ENCODE results near the gene GRN. TPM values are rescaled to one million over a fixed set of nuclear protein-coding genes. Genes with fewer than 3 reads are reported as not detected.
A peak's percentile ranks its signal among the peaks of the same experiment; 100 is the strongest.

The GRN gene
- total and polyA plus RNA-seq, 2 of the 8 experiments (the other 6 are each of a cell fraction or from before 2014, with no cell fraction given): 108 to 387 TPM

DNA sequence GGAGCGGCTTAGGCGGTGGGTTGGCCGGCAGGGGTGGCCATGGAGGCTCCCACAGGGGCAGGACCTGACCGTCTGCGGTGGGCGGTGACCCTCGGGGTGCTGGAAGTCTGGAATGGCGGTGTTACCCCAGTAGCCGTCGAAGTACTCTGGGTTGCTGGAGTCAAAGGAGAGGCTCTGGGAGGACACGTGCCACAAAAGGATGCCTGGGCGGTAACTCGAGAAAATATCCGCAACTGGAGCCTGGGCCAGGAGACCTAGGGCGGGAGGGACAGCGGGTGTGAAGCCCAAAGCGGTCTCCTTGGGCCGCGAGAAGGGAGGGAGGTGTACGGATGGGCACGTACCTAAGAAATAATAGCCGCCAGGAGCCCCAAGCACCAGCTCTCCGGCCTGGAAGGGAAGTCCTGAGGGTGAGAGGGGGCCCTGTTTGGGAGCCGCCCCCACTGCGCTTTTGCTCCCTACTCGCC lies 39.8 kb downstream of the GRN start (continued):
- TF ChIP-seq TCF12 (IDR thresholded peaks at IDR 0.05; ENCODE audit: low read depth, low read length) (no peak), RAD21 (IDR thresholded peaks at IDR 0.05 in 1 of 2, conservative IDR thresholded peaks at IDR 0.05 in 1 of 2; ENCODE audit: low read depth in 2 of 2, low read length in 2 of 2) (no peak), EZH2 (IDR thresholded peaks at IDR 0.05; ENCODE audit: low read depth, low read length, severe bottlenecking) (peak; percentile 13), POU5F1 (IDR thresholded peaks at IDR 0.05; ENCODE audit: low read depth, low read length) (no peak), ASH2L (IDR thresholded peaks at IDR 0.05; ENCODE audit: low read length) (peak; percentile 14), CBX5 (IDR thresholded peaks at IDR 0.05; ENCODE audit: low read depth, low read length) (no peak), NANOG (IDR thresholded peaks at IDR 0.05; ENCODE audit: insufficient read depth, low read depth, low read length, poor library complexity, severe bottlenecking) (no peak), RFX5 (IDR thresholded peaks at IDR 0.05; ENCODE audit: borderline replicate concordance, low read depth, low read length) (no peak)
- TF ChIP-seq, protein P1, sequence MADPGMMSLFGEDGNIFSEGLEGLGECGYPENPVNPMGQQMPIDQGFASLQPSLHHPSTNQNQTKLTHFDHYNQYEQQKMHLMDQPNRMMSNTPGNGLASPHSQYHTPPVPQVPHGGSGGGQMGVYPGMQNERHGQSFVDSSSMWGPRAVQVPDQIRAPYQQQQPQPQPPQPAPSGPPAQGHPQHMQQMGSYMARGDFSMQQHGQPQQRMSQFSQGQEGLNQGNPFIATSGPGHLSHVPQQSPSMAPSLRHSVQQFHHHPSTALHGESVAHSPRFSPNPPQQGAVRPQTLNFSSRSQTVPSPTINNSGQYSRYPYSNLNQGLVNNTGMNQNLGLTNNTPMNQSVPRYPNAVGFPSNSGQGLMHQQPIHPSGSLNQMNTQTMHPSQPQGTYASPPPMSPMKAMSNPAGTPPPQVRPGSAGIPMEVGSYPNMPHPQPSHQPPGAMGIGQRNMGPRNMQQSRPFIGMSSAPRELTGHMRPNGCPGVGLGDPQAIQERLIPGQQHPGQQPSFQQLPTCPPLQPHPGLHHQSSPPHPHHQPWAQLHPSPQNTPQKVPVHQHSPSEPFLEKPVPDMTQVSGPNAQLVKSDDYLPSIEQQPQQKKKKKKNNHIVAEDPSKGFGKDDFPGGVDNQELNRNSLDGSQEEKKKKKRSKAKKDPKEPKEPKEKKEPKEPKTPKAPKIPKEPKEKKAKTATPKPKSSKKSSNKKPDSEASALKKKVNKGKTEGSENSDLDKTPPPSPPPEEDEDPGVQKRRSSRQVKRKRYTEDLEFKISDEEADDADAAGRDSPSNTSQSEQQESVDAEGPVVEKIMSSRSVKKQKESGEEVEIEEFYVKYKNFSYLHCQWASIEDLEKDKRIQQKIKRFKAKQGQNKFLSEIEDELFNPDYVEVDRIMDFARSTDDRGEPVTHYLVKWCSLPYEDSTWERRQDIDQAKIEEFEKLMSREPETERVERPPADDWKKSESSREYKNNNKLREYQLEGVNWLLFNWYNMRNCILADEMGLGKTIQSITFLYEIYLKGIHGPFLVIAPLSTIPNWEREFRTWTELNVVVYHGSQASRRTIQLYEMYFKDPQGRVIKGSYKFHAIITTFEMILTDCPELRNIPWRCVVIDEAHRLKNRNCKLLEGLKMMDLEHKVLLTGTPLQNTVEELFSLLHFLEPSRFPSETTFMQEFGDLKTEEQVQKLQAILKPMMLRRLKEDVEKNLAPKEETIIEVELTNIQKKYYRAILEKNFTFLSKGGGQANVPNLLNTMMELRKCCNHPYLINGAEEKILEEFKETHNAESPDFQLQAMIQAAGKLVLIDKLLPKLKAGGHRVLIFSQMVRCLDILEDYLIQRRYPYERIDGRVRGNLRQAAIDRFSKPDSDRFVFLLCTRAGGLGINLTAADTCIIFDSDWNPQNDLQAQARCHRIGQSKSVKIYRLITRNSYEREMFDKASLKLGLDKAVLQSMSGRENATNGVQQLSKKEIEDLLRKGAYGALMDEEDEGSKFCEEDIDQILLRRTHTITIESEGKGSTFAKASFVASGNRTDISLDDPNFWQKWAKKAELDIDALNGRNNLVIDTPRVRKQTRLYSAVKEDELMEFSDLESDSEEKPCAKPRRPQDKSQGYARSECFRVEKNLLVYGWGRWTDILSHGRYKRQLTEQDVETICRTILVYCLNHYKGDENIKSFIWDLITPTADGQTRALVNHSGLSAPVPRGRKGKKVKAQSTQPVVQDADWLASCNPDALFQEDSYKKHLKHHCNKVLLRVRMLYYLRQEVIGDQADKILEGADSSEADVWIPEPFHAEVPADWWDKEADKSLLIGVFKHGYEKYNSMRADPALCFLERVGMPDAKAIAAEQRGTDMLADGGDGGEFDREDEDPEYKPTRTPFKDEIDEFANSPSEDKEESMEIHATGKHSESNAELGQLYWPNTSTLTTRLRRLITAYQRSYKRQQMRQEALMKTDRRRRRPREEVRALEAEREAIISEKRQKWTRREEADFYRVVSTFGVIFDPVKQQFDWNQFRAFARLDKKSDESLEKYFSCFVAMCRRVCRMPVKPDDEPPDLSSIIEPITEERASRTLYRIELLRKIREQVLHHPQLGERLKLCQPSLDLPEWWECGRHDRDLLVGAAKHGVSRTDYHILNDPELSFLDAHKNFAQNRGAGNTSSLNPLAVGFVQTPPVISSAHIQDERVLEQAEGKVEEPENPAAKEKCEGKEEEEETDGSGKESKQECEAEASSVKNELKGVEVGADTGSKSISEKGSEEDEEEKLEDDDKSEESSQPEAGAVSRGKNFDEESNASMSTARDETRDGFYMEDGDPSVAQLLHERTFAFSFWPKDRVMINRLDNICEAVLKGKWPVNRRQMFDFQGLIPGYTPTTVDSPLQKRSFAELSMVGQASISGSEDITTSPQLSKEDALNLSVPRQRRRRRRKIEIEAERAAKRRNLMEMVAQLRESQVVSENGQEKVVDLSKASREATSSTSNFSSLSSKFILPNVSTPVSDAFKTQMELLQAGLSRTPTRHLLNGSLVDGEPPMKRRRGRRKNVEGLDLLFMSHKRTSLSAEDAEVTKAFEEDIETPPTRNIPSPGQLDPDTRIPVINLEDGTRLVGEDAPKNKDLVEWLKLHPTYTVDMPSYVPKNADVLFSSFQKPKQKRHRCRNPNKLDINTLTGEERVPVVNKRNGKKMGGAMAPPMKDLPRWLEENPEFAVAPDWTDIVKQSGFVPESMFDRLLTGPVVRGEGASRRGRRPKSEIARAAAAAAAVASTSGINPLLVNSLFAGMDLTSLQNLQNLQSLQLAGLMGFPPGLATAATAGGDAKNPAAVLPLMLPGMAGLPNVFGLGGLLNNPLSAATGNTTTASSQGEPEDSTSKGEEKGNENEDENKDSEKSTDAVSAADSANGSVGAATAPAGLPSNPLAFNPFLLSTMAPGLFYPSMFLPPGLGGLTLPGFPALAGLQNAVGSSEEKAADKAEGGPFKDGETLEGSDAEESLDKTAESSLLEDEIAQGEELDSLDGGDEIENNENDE (IDR thresholded peaks at IDR 0.05; ENCODE audit: insufficient replicate concordance, low read length): no peak
- TF ChIP-seq, protein P2, sequence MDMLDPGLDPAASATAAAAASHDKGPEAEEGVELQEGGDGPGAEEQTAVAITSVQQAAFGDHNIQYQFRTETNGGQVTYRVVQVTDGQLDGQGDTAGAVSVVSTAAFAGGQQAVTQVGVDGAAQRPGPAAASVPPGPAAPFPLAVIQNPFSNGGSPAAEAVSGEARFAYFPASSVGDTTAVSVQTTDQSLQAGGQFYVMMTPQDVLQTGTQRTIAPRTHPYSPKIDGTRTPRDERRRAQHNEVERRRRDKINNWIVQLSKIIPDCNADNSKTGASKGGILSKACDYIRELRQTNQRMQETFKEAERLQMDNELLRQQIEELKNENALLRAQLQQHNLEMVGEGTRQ (IDR thresholded peaks at IDR 0.05; ENCODE audit: low read length): no peak
